NCI-H82 treated with DMSO at 0.1 percent for 48 hours (cell line): ENCODE data around the gene AQP7.
"Not testable (repeated sequence)": the region's sequence is repeated elsewhere in the genome, so short reads cannot be mapped to it uniquely, and the experiment has no call there.

Source experiments
- DNase-seq: peaks from one replicate; lab custom pipeline; 2025; ENCODE audit not compliant: unreplicated experiment; lab: John Stamatoyannopoulos, UW

Gene AQP7

DNA sequence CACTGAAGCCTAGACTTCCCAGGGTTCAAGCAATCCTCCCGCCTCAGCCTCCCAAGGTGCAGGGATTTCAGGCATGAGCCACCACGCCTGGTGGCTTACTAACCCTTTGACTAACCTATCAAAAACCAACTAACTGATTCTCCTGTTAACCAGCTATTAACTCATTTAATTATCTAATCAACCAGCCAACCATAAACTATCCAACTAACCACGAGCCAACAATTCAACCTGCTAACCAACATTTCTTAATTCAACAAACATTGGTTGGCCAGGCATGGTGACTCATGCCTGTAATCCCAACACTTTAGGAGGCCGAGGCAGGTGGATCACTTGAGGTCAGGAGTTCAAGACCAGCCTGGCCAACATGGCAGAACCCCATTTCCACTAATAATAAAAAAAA lies 3.3 kb downstream of the AQP7 start:
- not testable (repeated sequence) for DNase-seq

DNA sequence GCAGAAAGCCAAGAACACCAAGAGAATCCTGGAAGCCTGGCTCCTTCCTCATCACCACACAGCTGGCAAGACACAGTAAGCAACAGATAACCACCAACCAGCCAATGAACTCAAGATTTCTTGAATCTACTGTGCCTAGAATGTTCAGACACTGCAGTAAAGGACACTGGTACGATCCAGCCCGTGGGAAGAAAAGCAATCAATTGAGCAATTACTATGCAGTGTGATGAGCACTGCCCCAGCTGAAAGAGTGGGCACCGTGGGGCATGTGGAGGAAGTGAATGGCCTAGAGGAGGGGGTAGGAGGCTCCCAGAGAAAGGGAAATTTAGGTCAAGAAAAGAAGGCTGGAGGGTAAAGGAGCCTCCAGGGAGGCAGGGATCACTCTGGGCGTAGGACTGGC lies 4.6 kb downstream of the AQP7 start:
- not testable (repeated sequence) for DNase-seq

DNA sequence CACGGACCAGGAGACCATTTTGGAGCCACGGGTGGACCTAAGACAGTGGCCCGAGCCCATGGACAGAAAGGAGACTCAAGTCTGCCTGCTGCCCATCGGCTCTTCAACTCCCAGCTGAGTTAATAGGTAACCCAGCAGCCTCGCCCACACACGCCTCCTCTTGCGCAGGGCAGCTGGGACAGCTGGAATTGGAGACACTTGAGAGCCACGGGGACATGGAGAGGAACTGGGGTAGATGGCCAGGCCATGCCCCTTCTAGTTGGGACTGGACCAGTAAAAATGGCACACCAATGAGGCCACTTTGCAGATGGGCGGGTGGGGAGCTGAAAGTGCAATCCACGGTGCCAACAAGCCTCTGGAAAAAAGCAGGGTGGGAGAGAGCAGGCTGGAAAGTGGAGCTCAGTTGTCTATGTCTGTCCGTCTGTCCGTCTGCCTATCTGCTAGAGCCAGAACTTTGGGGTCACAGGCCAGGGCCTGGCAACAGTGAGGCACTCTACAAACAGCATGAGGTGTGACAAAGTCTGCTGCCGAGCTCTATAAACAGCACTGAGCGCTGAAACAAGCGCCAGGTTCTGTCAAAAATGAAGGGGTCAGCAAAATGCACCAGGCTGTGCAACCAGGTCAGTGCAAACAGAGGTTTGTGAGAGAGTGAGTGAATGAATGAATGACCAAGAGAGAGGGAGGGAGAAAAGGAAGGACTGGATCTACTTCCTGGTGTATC lies 7.0 kb downstream of the AQP7 start:
- not testable (repeated sequence) for DNase-seq

DNA sequence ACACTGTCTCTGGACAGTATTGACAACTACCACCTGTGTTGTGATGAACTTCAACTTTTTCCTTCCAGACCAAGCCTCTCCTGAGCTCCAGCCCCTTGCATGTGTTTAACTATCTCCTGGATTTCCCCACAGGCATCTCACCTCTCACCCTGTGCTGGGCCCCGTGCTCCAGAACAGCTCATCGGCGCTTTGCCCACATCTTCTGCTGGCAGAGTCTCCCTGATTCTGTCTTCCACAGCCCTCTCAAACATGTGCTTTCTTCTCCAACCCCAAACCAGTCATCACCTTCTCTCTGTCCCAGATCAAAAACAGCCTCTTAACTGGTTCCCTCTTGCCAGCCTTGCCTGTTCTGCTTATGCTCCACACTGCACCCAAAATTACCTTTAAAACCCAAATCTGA lies 8.4 kb downstream of the AQP7 start:
- not testable (repeated sequence) for DNase-seq

DNA sequence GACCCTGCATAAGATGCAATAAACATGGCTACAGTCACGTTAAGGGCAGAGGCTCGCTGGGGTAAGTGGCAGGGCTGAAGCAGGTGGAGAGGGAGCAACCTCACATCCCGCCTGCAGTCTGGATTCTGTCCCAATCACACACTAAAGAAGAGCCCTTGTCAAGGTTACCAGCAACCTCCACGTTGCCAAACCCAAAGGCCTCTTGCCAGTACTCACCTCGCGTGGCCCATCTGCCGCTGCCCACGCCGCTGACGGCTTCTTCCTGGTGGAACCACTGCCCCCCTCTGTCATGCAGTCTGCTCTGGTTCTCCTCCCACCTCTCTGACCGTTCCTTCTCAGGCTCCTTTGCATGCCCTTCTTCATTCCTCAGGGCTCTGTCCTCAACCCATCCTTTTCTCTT lies 8.8 kb downstream of the AQP7 start:
- no peak for DNase-seq

DNA sequence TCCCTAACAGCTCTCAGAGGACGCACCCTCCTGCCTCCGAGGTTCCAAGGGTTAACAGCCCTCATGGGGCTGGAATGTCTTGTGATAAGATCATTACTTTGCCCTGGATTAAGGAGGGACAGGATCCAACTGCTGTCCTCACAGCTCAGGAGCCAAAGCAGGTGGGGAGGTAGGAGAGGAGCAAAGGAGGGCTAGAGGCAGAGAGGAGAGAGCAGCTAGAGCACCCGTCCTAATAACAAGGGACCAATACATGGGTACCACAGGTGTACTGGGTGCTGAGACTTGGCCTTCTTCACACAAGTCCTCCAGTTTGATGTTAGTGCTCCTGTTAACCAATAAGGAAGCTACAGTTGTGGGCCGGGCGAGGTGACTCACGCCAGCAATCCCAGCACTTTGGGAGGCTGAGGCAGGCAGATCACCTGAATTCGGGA lies 9.8 kb downstream of the AQP7 start:
- DNase-seq, result not testable (repeated sequence)

DNA sequence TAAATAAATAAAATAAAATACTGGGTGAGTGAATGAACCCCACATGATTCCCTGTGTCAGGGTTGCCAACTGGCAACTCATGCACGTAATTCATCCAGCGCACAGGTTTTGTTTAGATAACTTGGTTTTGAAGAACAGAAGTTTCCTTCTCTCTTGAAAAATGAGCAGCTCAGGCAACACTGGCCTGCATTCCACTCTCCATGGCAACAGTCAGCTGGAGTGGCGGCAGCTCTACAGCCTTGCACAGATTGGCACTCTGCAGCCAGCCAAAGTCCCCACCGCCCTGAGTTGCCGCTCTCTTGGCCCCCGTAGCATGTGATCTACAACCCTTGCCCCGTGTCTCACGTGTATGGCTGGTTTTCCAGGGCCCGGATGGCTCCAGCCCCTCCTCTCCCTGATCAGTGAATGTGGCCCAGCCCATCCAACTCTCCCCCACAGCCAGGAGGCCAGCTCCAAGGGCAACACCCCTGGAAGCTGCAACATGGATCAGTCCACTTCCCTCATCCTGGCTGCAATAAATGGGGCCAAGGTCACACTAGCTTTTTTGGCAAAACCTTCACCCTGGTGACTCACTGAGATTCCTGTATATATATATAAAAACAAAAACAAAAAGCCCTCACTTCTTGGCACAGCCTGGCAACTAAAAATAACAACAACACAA lies 11.1 kb downstream of the AQP7 start:
- not testable (repeated sequence) for DNase-seq

DNA sequence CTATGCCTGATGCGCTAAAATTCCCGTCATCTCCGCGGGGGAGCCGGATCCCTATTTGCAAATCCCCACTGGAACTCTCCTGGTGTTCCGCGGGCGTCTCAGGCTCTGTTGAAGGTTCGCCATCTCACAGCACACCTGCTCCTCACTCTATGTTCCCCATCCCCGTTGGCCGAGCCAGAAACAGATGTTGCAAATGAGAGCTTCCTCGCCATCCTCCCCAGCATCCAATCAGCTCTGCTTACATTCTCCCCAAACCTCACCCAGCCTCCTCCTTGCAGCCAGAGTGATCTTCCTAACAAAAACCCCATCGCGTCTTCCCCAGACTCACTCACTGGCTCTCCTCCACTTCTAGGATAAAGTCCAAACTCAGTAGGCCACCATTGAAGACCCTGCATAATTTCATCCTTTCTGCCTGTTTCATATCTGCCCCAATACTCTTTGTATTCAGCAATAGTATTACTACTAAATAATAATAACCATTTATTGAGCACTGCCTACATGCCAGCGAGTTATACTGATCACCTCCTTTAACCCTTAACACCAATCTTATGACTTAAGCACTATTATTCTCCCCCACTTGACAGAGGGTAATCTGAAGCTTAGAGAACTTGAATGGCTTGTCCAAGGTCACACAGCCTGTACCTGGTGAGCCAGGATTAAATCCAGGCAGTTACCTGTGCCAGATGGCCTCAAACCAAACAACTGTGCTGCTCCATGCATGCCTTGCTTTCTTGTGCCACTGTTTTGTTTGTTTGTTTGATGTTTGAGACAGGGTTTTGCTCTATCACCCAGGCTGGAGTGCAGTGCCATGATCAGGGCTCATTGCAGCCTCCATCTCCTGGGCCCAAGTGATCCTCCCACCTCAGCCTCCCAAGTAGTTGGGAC lies 14.0 kb downstream of the AQP7 start:
- no peak for DNase-seq

DNA sequence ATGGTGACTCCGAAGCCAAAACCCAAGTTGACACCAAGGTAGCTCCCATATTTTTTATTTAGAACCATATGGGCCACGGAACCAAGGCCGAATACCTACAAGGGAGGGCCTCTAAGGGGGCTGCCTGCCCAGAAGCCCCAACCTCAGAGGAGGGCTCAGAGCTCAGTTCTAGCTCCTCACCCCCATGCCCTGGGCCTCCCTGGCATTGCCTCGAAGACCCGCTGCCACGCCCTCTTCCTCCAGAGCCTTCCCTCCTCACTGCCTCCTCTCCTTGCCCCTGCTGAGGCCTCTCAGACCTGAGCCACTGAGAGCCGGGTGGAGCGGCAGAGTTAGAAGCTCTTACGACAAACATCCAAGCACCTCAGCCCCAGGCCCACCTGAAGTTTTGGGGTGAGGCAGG lies 15.4 kb downstream of the AQP7 start:
- not testable (repeated sequence) for DNase-seq

DNA sequence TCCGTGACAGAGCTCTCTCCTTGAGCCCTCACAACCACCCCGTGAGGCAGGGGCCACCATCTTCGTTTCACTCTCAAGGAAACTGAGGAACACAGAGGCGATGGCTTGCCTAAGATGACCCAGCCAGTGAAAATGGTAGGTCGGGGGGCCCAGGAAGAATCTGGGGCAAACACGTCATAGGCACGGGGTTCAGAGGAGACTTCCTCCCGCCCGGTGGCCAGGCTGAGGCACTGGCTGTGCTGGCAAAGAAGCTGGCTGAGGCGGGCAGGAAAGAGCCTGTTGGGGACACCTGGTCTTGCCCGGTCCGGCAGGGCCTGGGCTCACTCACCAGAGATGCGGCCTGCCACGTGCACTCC lies 15.7 kb downstream of the AQP7 start:
- not testable (repeated sequence) for DNase-seq

DNA sequence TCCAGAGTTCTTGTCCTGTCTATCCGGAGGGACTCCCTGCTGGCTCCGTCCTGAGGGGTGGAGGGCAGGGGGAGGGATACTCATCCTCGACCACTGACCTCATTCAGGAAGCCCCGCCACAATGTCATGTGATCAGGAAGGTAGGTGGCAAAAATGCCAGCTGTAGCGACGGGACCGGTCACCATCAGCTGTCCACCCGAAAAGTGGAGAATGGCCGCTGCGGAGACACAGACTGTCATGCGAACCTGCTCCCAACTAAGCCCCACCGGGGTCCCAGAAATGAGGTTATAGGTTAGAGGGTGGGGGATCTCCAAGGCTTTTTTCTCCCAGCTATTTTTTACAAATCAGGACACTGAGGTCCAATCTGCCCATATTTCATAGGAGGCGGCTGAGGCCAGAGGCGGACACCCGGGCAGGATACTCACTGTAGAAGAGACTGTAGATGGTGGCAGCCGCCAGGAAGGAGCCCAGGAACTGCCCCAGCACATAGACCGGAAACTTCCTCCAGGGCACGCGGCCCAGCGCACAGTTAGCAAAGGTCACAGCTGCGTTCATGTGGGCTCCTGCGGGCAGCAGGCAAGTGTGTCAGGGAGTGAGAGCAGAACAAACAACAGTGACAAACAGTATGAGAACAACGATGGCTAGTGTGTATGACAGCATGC lies 16.3 kb downstream of the AQP7 start:
- DNase-seq, result not testable (repeated sequence)

DNA sequence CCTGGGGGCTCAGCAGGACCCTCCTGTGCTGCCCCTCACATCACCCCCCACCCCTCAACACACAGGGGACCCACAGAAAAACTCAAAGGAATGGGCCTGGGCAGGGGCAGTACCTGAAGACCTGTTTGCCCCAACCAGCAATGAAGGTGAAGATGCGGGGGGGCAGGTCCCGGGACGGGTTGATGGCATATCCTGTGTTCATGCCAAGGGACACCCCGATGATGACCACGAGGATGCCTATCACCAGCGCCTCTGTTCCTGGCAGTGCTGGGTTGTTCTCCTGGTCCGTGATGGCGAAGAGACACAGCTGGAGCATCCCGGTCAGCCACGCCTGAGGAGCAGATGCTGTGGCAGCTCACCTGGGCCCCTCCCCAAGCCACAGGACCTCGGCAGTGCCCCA lies 16.8 kb downstream of the AQP7 start:
- DNase-seq, result not testable (repeated sequence)

DNA sequence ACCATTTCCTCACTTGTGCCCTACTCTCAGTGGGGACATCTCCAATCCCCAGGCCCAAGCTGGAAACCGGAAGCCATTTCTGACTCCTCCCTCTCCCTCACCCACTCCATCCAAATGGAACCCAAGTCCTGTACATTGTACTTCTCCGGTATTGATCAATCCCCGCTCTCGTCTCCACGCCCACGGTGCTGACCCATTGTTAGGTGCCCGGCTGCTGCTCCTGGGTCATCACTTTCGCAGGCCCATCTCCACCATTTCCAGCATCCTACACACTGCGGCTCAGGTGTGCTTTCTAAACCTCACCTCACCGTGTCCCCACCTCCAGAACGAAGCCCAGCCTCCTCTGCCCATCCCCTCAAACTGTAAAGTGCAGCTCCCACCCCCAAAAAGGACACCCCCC lies 19.0 kb downstream of the AQP7 start:
- not testable (repeated sequence) for DNase-seq

DNA sequence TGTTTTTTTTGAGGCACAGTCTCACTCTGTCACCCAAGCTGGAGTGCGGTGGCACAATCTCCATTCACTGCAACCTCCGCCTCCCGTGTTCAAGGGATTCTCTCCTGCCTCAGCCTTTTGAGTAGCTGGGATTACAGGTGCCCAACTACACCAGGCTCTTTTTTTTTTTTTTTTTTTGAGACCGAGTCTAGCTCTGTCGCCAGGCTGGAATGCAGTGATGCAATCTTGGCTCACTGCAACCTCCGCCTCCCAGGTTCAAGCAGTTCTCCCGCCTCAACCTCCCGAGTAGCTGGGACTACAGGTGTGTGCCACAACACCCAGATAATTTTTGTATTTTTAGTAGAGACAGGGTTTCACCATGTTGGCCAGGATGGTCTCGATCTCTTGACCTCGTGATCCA lies 20.0 kb downstream of the AQP7 start:
- not testable (repeated sequence) for DNase-seq

DNA sequence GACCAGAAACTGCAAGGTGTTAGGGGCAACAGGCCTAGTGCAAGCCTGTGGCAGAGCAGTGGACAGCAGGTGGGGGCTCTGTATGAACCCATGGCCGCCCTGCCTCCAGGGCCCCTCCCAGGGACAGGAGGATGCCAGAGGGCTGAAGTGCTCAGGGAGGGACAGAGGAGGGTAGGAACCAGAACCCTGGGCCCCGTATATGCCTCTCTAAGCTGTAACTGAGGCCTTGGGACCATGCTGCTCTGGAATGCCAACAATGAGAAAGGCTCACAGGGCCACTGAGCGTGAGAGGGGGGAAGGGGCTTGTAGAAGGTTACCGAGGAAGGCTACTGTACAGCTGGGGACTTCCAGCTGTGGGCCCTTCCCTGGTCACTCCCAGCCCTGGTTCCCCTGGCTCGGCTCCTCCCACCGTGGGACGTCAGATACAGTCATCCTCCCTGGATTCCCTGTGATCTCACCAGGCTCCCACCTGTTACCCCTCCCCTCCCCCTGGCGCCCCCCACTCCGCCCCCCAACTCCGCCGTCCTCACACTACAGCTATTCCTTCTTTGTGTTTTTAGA lies 21.1 kb downstream of the AQP7 start:
- no peak for DNase-seq

DNA sequence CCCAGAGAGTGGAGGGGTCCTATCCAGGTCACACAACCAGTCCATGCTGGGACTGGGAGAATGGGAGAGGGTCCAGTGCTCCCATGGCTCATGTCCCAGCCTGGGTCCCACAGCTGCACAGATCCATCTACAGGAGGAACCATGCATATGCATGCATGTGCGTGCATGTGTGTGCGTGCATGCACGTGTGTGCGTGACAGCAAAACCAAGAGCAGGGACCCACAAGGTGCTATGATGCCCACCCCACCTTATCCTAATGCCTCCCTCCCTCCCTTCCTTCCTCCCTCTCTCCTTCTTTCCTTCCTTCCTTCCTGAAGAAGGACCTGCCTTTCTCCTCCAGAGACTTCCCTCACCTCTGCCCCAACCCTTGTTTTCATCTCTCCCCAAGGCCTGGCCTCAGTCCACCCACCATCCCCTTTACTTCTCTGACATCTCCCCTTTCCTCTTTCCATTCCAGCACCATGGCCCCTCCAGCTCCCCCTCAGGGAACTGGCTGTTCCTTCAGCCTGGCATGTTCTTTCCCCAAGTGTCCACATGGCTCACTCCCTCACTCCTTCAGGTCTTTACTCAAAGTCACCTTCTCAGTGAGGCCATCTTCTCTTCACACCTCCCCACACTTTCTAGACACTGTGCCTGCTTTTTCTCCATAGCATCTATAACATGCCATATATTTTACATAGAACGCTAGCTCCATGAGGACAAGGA lies 21.8 kb downstream of the AQP7 start:
- DNase-seq, result no peak

DNA sequence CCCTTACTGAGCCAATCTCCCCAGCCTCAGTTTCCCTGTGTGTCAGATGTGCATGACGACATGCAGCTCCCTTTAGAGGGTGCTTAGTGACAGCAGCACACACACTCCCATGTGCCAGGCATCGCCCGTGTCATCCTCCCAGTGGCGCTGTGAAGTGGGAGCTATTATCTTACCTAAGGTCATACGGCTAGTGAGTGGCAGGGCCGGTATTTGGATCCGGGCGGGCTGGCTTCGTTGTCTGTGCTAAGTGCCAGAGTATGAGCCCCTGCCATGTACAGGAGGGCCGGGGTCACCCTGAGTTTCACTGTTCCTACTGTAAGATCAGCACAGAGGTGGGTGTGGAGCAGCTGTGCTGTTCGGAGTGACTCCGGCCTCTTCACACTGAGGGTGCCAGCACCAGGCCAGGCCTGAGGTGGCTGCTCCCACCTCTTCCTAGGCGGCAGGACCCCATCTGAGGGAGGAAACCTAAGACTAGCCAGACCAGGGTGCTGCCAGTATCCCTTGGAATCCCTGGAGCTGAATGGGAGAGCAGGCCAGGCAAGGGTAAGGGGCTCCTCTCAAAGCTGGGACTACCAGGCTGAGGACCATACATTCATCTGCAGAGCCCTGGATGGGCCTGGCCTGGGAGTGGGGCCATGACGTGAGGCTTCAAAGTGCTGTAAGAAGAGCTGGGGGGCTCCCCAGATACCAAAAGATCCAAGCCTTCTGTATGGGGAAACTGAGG lies 22.5 kb downstream of the AQP7 start:
- no peak for DNase-seq

DNA sequence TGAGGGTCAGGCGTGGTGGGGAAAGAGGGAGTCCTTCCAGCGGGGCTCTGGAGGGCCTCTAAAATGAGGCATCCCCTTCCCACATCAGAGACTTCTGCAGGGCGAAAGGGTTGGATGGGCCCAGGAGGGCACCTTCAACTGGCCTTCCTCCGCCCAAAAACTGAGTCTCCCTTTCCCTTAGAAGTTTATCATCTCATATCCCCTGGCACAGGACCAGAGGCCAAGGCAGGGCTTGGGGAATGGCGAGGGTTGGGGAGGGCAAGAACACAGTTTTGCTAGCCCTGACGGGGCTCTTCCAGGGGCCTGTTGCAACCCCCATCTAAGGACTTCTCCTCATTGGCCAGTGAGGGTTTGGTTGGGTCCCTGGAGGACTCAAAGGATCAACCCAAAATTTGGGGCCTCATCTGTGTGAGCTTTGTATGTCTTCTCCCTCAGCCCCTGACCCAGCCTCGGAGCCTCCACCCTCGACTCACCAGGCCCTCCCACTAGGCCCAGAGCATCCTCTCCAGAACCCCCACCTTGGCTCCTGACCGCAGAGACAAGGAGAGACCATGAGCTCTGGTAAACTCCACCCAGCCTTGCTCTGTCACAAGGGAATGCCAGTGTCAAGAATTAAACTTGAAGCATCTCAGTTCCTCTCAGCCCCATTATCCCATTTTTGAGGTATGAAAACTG lies 24.1 kb downstream of the AQP7 start:
- DNase-seq, result no peak

DNA sequence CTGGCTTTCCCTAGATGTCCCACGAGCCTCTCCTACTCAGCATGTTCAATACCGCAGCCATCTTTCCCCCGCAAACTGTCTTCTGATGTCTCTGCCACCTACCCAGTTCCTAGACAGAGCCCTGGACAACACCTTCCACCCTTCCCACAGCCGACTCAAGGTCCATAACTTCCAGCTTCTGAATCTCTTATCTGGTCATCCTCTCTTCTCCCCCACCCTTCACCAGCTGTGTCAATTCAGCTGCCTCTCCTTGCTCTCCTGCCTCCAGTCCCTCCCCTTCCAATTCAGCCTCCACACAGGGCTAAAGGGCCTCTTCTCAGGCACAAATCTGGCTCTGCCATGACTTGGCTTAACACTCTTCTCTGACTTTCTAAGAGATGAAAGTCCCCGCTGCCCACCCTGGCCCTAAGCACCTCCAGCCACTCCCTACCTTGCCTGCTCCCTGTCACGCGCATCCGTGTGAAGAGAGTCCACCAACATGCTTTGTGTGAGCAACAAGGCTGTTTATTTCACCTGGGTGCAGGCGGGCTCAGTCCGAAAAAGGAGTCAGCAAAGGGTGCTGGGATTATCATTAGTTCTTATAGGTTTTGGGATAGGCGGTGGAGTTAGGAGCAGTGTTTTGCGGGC lies 25.2 kb downstream of the AQP7 start:
- no peak for DNase-seq
